ENCODE results near the gene TRIM50. TPM values are rescaled to one million over a fixed set of nuclear protein-coding genes. Genes with fewer than 3 reads are reported as not detected.
"Not testable (repeated sequence)": the region's sequence is repeated elsewhere in the genome, so short reads cannot be mapped to it uniquely, and the experiment has no call there.

TRIM50 gene
- total RNA-seq, 5 donors from 2014 or later (not counting 1 experiment from before 2014, with no cell fraction given) = not detected

DNA sequence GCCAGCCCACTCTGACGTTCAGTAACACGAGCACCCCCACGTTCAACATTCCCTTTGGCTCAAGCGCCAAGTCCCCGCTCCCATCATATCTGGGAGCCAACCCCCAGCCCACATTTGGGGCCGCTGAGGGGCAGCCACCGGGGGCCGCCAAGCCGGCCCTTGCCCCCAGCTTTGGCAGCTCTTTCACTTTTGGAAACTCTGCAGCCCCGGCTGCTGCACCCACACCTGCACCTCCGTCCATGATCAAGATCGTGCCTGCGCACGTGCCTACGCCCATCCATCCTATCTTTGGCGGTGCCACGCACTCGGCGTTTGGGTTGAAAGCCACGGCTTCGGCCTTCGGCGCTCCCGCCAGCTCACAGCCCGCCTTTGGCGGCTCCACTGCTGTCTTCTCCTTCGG lies 30.2 kb downstream of the TRIM50 start:
- WGBS (ENCODE audit: insufficient coverage) = 80% methylated on average over 1 of the region's 27 CpGs
- H3K4me1 ChIP-seq (ENCODE audit: control insufficient read depth in 1 of 2, extremely low read depth in 1 of 2, insufficient read depth in 2 of 2, low read length in 2 of 2); POLR2A ChIA-PET: not testable (repeated sequence)

DNA sequence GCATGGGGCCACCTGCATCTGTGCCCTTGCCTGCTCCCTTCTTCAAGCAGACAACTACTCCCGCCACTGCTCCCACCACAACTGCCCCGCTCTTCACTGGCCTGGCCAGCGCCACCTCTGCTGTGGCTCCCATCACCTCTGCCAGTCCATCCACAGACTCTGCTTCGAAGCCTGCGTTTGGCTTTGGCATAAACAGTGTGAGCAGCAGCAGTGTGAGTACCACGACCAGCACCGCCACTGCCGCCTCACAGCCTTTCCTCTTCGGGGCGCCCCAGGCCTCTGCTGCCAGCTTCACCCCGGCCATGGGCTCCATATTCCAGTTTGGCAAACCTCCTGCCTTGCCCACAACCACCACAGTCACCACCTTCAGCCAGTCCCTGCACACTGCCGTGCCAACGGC lies 30.6 kb downstream of the TRIM50 start:
- H3K27ac ChIP-seq (ENCODE audit: low read length); H3K36me3 ChIP-seq (ENCODE audit: control insufficient read depth in 2 of 2, extremely low read depth in 1 of 2, insufficient read depth in 1 of 2, low read length in 1 of 2); H3K4me1 ChIP-seq (ENCODE audit: control insufficient read depth in 1 of 2, extremely low read depth in 1 of 2, insufficient read depth in 2 of 2, low read length in 2 of 2); DNase-seq; CTCF ChIA-PET; H3K27me3 Mint-ChIP-seq; H3K36me3 Mint-ChIP-seq; H3K4me3 ChIP-seq (ENCODE audit: control insufficient read depth in 1 of 2, extremely low read depth in 1 of 2, low read length in 1 of 2); H3K4me3 Mint-ChIP-seq; ATAC-seq (replicated peaks in 1 of 4); H3K27me3 ChIP-seq (replicated peaks in 1 of 2; ENCODE audit: control insufficient read depth in 2 of 2, extremely low read depth in 1 of 2, insufficient read depth in 2 of 2, low read length in 1 of 2); H3K4me1 Mint-ChIP-seq; H3K9me3 Mint-ChIP-seq; POLR2A ChIA-PET; H3K27ac Mint-ChIP-seq; H3K9me3 ChIP-seq: not testable (repeated sequence)
- no CpG with 5 or more reads among the region's 13 CpGs for WGBS (ENCODE audit: insufficient coverage)

More for the DNA sequence above, 30.2 kb downstream of the TRIM50 start:
- H3K9me3 ChIP-seq; DNase-seq; H3K4me3 Mint-ChIP-seq; H3K36me3 ChIP-seq (ENCODE audit: control insufficient read depth in 2 of 2, extremely low read depth in 1 of 2, insufficient read depth in 1 of 2, low read length in 1 of 2); CTCF ChIA-PET; H3K27me3 ChIP-seq (replicated peaks in 1 of 2; ENCODE audit: control insufficient read depth in 2 of 2, extremely low read depth in 1 of 2, insufficient read depth in 2 of 2, low read length in 1 of 2); H3K27me3 Mint-ChIP-seq; H3K27ac Mint-ChIP-seq; H3K4me3 ChIP-seq (ENCODE audit: control insufficient read depth in 1 of 2, extremely low read depth in 1 of 2, low read length in 1 of 2); H3K27ac ChIP-seq (ENCODE audit: low read length); H3K9me3 Mint-ChIP-seq; ATAC-seq (replicated peaks in 1 of 4); H3K4me1 Mint-ChIP-seq; H3K36me3 Mint-ChIP-seq: not testable (repeated sequence)

- H3K27ac ChIP-seq (ENCODE audit: low read length); H3K27me3 Mint-ChIP-seq; H3K9me3 ChIP-seq; H3K36me3 ChIP-seq (ENCODE audit: control insufficient read depth in 2 of 2, extremely low read depth in 1 of 2, insufficient read depth in 1 of 2, low read length in 1 of 2); H3K27me3 ChIP-seq (replicated peaks in 1 of 2; ENCODE audit: control insufficient read depth in 2 of 2, extremely low read depth in 1 of 2, insufficient read depth in 2 of 2, low read length in 1 of 2); POLR2A ChIA-PET; H3K4me1 ChIP-seq (ENCODE audit: control insufficient read depth in 1 of 2, extremely low read depth in 1 of 2, insufficient read depth in 2 of 2, low read length in 2 of 2); H3K9me3 Mint-ChIP-seq; CTCF ChIA-PET; H3K4me3 ChIP-seq (ENCODE audit: control insufficient read depth in 1 of 2, extremely low read depth in 1 of 2, low read length in 1 of 2); H3K4me1 Mint-ChIP-seq; H3K4me3 Mint-ChIP-seq; DNase-seq; ATAC-seq (replicated peaks in 1 of 4); H3K27ac Mint-ChIP-seq; H3K36me3 Mint-ChIP-seq: not testable (repeated sequence)
- no CpG with 5 or more reads among the region's 5 CpGs for WGBS (ENCODE audit: insufficient coverage)
Observed at GRCh38 chr7:73277210-73277609, 50.7 kb downstream of the TRIM50 start.

GRCh38 chr7:73267813-73268212 lies 60.1 kb downstream of the TRIM50 start:
- WGBS (ENCODE audit: insufficient coverage) = no CpG with 5 or more reads among the region's 4 CpGs
- H3K36me3 ChIP-seq (ENCODE audit: control insufficient read depth in 2 of 2, extremely low read depth in 1 of 2, insufficient read depth in 1 of 2, low read length in 1 of 2); H3K4me3 Mint-ChIP-seq; DNase-seq; H3K4me1 Mint-ChIP-seq; H3K27me3 Mint-ChIP-seq; H3K9me3 ChIP-seq; H3K9me3 Mint-ChIP-seq; H3K27ac Mint-ChIP-seq; H3K4me1 ChIP-seq (ENCODE audit: control insufficient read depth in 1 of 2, extremely low read depth in 1 of 2, insufficient read depth in 2 of 2, low read length in 2 of 2); POLR2A ChIA-PET; H3K4me3 ChIP-seq (ENCODE audit: control insufficient read depth in 1 of 2, extremely low read depth in 1 of 2, low read length in 1 of 2); H3K27ac ChIP-seq (ENCODE audit: low read length); ATAC-seq (replicated peaks in 1 of 4); H3K27me3 ChIP-seq (replicated peaks in 1 of 2; ENCODE audit: control insufficient read depth in 2 of 2, extremely low read depth in 1 of 2, insufficient read depth in 2 of 2, low read length in 1 of 2); CTCF ChIA-PET; H3K36me3 Mint-ChIP-seq: not testable (repeated sequence)

GRCh38 chr7:73266719-73267368 lies 61.0 kb downstream of the TRIM50 start:
- H3K27ac Mint-ChIP-seq; H3K4me3 Mint-ChIP-seq; H3K36me3 Mint-ChIP-seq; DNase-seq; H3K36me3 ChIP-seq (ENCODE audit: control insufficient read depth in 2 of 2, extremely low read depth in 1 of 2, insufficient read depth in 1 of 2, low read length in 1 of 2); H3K4me1 Mint-ChIP-seq; H3K27ac ChIP-seq (ENCODE audit: low read length); H3K27me3 Mint-ChIP-seq; POLR2A ChIA-PET; H3K9me3 ChIP-seq; H3K27me3 ChIP-seq (replicated peaks in 1 of 2; ENCODE audit: control insufficient read depth in 2 of 2, extremely low read depth in 1 of 2, insufficient read depth in 2 of 2, low read length in 1 of 2); H3K4me3 ChIP-seq (ENCODE audit: control insufficient read depth in 1 of 2, extremely low read depth in 1 of 2, low read length in 1 of 2); H3K9me3 Mint-ChIP-seq; CTCF ChIA-PET; H3K4me1 ChIP-seq (ENCODE audit: control insufficient read depth in 1 of 2, extremely low read depth in 1 of 2, insufficient read depth in 2 of 2, low read length in 2 of 2): not testable (repeated sequence)
- no CpG with 5 or more reads among the region's 22 CpGs for WGBS (ENCODE audit: insufficient coverage)
- ATAC-seq (replicated peaks in 1 of 4) = peak in 3 of 4 experiments; percentile 30 to 56 (median 37)

Other genes with a start within 250 kb of the TRIM50 start
- gene SPDYE9, start 242.0 kb downstream of the TRIM50 start, total RNA-seq = not detected
- gene NSUN5, start 19.3 kb downstream of the TRIM50 start, total RNA-seq = 10 to 100 TPM; 33.1 to 68.3 (median 63.8) TPM
- gene FKBP6, start 79 bp upstream of the TRIM50 start, total RNA-seq = not detected
- gene FZD9, start 105.7 kb upstream of the TRIM50 start, total RNA-seq = under 1 TPM in 4 of 5 donors, not detected in 1; 0.20 to 0.55 (median 0.28) TPM
- gene BAZ1B, start 194.2 kb upstream of the TRIM50 start, total RNA-seq = 10 to 100 TPM; 57.1 to 64.5 (median 63.0) TPM
- gene BCL7B, start 229.6 kb upstream of the TRIM50 start, total RNA-seq = 100 to 1,000 TPM in 2 of 5 donors, 10 to 100 TPM in 3; 56.3 to 106 (median 63.8) TPM

All from T-cell (primary cell).